Common myeloid progenitor, CD34-positive (primary cell): Measurements from ENCODE around the gene FAM83E.

ENCODE experiments used
- CTCF ChIA-PET: fragments of 350-600 bp; sonication (Branson Sonifier 250); formaldehyde crosslinking; loops from one replicate; lab custom pipeline; 2021; ENCODE audit warnings: antibody characterized with exemption; lab: Charles Lee
- POLR2A ChIA-PET: fragments of 350-600 bp; sonication (Branson Sonifier 250); formaldehyde crosslinking; loops from one replicate; lab custom pipeline; 2021; ENCODE audit warnings: antibody characterized with exemption; lab: Charles Lee
- DNase-seq, 3 donors: peaks; one replicate each; pipeline versions ENCODE4 v3.0.0 to v3.0.0-alpha.2; 2013
- H3K27ac ChIP-seq, 2 experiments: 1 replicate in 1 of 2; 2 replicates in 1 of 2; pipeline ENCODE4 v1.7.0; 2013; ENCODE audit warnings: inconsistent platforms in 2 of 2, low read length in 2 of 2, mild to moderate bottlenecking in 2 of 2, low read depth in 1 of 2, moderate library complexity in 1 of 2; ENCODE audit not compliant: severe bottlenecking in 2 of 2, insufficient read depth in 1 of 2, poor library complexity in 1 of 2
- H3K27me3 ChIP-seq, 5 experiments: replicated peaks in 2 of 5; 1 replicate in 3 of 5; 2 replicates in 2 of 5; pipeline versions ENCODE4 v1.6.1 to v1.7.0; 2013; ENCODE audit warnings: low read length in 4 of 5, mild to moderate bottlenecking in 2 of 5, moderate library complexity in 2 of 5, inconsistent platforms in 1 of 5; ENCODE audit not compliant: insufficient read depth in 5 of 5, control insufficient read depth in 4 of 5
- H3K36me3 ChIP-seq, 4 experiments: 1 replicate in 2 of 4; 2 replicates in 2 of 4; pipeline versions ENCODE4 v1.6.1 to v1.7.0; 2013; ENCODE audit warnings: low read length in 3 of 4, control low read depth in 1 of 4, mild to moderate bottlenecking in 1 of 4; ENCODE audit not compliant: control insufficient read depth in 4 of 4, insufficient read depth in 4 of 4
- H3K4me1 ChIP-seq, 4 experiments: 1 replicate in 3 of 4; 2 replicates in 1 of 4; pipeline versions ENCODE4 v1.6.1 to v1.7.1; 2013; ENCODE audit warnings: low read length in 3 of 4, mild to moderate bottlenecking in 3 of 4, control low read depth in 1 of 4, inconsistent platforms in 1 of 4, moderate library complexity in 1 of 4; ENCODE audit not compliant: control insufficient read depth in 4 of 4, insufficient read depth in 4 of 4; ENCODE audit errors: control extremely low read depth in 1 of 4
- H3K4me3 ChIP-seq, 7 experiments: 1 replicate in 4 of 7; 2 replicates in 3 of 7; pipeline versions ENCODE4 v1.5.1 to v1.7.0; 2013; ENCODE audit warnings: mild to moderate bottlenecking in 7 of 7, low read length in 6 of 7, moderate library complexity in 6 of 7, inconsistent platforms in 2 of 7, low read depth in 2 of 7, control low read depth in 1 of 7; ENCODE audit not compliant: insufficient read depth in 4 of 7, control insufficient read depth in 1 of 7; ENCODE audit errors: extremely low read depth in 1 of 7
- H3K9me3 ChIP-seq, 5 experiments: 1 replicate in 4 of 5; 2 replicates in 1 of 5; pipeline versions ENCODE4 v1.6.1 to v1.7.1; 2013; ENCODE audit warnings: low read length in 4 of 5, mild to moderate bottlenecking in 2 of 5, inconsistent platforms in 1 of 5, low read depth in 1 of 5, moderate library complexity in 1 of 5; ENCODE audit not compliant: control insufficient read depth in 4 of 5, insufficient read depth in 2 of 5; ENCODE audit errors: control extremely low read depth in 1 of 5
- WGBS: methylation state at CpG from one replicate; pipeline ENCODE4 v1.1.5; 2013; ENCODE audit not compliant: insufficient coverage; 5-methylcytosine and 5-hydroxymethylcytosine counted together

The FAM83E gene

GRCh38 chr19:48603850-48604249, 11.0 kb downstream of the FAM83E start:
- Histone ChIP-seq H3K27me3 (no peaks in the 10 kb centered on the region), H3K4me1 (peaks cover 0 to 4% (median 2%) of the 10 kb centered on the region in 4 experiments), H3K27ac (no peak overlapping the region), H3K9me3 (no peaks in the 10 kb centered on the region), H3K36me3 (no peaks in the 10 kb centered on the region), H3K4me3 (no peak overlapping the region)
- POLR2A ChIA-PET = no interaction called here
- CTCF ChIA-PET = no interaction called here
- DNase-seq = no peak
- 95% methylated on average over 7 of the region's 9 CpGs for WGBS

DNA sequence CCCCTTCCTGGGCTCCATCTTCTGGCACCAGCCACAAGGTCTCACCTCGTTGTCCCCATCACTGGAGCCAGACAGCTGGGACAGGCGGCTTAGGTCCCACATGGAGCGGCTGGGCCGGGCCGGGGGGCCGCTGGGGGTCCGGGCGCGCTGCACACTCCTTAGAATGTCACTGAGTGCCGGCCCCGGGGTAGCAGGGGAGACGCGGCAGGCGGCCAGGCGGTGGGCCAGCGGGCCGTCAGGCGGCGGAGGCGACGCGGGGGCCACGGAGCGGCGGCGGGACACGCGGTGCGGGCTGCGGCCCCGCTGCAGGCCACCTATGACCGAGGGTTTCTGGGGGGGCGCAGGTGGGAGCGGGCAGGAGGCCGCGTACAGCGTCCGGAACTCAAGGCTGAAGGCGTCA, 11.4 kb downstream of the FAM83E start:
- H3K9me3 ChIP-seq = no peaks in the 10 kb centered on the region
- H3K4me1 ChIP-seq = peaks cover 0 to 3% (median 0%) of the 10 kb centered on the region in 4 experiments
- POLR2A ChIA-PET = no interaction called here
- CTCF ChIA-PET = no interaction called here
- H3K4me3 ChIP-seq = no peak overlapping the region
- 97% methylated on average over 37 of the region's 39 CpGs for WGBS
- no peak for DNase-seq
- no peaks in the 10 kb centered on the region for H3K27me3 ChIP-seq
- no peaks in the 10 kb centered on the region for H3K36me3 ChIP-seq
- no peak overlapping the region for H3K27ac ChIP-seq

DNA sequence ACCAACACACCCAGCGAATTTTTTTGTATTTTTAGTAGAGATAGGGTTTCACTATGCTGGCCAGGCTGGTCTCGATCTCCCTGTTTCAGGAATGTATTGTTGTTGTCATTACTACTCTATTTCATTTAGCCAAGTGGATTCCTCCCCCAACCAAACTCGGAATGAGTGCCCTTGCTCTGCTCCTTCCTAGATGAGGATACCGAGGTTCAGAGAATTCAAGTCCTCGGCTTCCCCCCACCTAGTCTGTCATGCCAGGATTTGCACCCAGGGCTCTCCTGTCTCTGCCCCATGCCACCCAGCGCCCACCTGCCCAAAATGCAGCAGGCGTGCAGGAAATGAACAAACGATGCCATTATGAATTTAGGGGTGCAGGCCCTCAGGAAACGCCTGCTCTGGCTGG, 11.9 kb downstream of the FAM83E start:
- CTCF ChIA-PET = no interaction called here

GRCh38 chr19:48600679-48601417, 14.0 kb downstream of the FAM83E start:
- CTCF ChIA-PET = interaction anchor here (0.6 to 1.3 kb wide), 2 partner anchors 11 to 91 kb away, joined by 3 to 4 read pairs; no protein-coding TSS in a partner anchor

More for the DNA sequence above, 11.9 kb downstream of the FAM83E start:
- no peak for DNase-seq
- Histone ChIP-seq H3K27me3 (no peaks in the 10 kb centered on the region), H3K36me3 (no peaks in the 10 kb centered on the region), H3K27ac (no peak overlapping the region), H3K4me1 (peaks cover 0 to 3% (median 0%) of the 10 kb centered on the region in 4 experiments), H3K4me3 (no peak overlapping the region), H3K9me3 (no peaks in the 10 kb centered on the region)
- POLR2A ChIA-PET = no interaction called here
- 95% methylated on average over 6 of the region's 9 CpGs for WGBS

GRCh38 chr19:48598996-48599700, 15.7 kb downstream of the FAM83E start:
- Histone ChIP-seq H3K9me3 (no peaks in the 10 kb centered on the region), H3K27me3 (no peaks in the 10 kb centered on the region), H3K36me3 (no peaks in the 10 kb centered on the region), H3K27ac (no peak overlapping the region), H3K4me3 (no peak overlapping the region), H3K4me1 (peaks cover 0 to 3% (median under 1%) of the 10 kb centered on the region in 4 experiments)
- CTCF ChIA-PET = no interaction called here
- POLR2A ChIA-PET = no interaction called here
- no peak for DNase-seq
- WGBS = 89% methylated on average over 18 of the region's 30 CpGs

More at GRCh38 chr19:48600679-48601417, 14.0 kb downstream of the FAM83E start:
- no peaks in the 10 kb centered on the region for H3K27me3 ChIP-seq
- H3K9me3 ChIP-seq = no peaks in the 10 kb centered on the region
- H3K4me1 ChIP-seq = peaks cover 0 to 3% (median under 1%) of the 10 kb centered on the region in 4 experiments
- no peak for DNase-seq
- POLR2A ChIA-PET = interaction anchor here (0.8 kb wide), 1 partner anchor 13 kb away, joined by 4 read pairs; no protein-coding TSS in a partner anchor
- WGBS = 90% methylated on average over 17 of the region's 21 CpGs
- no peaks in the 10 kb centered on the region for H3K36me3 ChIP-seq
- H3K4me3 ChIP-seq = no peak overlapping the region
- no peak overlapping the region for H3K27ac ChIP-seq

DNA sequence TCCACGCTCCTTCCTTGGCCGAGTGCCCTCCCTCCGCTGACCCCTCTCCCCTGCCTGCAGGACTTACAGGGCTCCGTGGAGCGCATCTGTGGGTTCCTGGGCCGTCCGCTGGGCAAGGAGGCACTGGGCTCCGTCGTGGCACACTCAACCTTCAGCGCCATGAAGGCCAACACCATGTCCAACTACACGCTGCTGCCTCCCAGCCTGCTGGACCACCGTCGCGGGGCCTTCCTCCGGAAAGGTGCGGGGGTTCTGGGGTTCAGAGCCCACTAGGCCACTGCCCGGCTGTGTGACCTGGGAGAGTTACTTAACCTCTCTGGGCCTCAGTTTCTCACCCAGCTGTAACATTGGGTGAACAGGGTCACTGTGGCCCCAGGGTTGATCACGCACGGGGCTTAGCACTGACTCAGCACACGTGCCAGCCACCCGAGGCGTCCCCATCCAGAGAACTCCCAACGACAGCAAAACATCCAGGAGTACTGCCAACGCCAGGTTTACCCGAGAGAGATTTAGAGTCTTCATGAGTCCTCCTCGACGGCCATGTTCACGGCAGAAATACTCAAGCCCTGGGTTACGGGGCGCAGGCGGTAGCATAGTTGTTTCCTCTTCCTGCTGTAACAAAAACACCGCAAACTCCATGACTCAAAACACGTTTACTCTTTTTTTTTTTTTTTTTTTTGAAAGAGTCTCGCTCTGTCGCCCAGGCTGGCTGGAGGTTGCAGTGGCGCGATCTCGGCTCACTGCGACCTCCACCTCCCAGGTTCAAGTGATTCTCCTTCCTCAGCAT, 18.0 kb downstream of the FAM83E start:
- peak in 2 of 3 donors; percentile 73 to 76 for DNase-seq
- Histone ChIP-seq H3K36me3 (no peaks in the 10 kb centered on the region), H3K4me3 (no peak overlapping the region), H3K27me3 (no peaks in the 10 kb centered on the region), H3K4me1 (peaks cover 0 to 2% (median 0%) of the 10 kb centered on the region in 4 experiments), H3K9me3 (no peaks in the 10 kb centered on the region), H3K27ac (no peak overlapping the region)
- WGBS = 82% methylated on average over 33 of the region's 39 CpGs
- POLR2A ChIA-PET = no interaction called here
- CTCF ChIA-PET = interaction anchor here (5.9 kb wide), 1 partner anchor 11 kb away, joined by 25 read pairs; no protein-coding TSS in a partner anchor
